GM21423 (cell line): ENCODE data around the gene WDR70.
"Not testable (repeated sequence)": the region's sequence is repeated elsewhere in the genome, so short reads cannot be mapped to it uniquely, and the experiment has no call there.

ENCODE experiments used
- ATAC-seq: cut with Tn5 transposase; IDR thresholded peaks from one replicate; pipeline ENCODE4 v1.9.1; 2021; ENCODE audit warnings: mild to moderate bottlenecking, moderate library complexity; ENCODE audit not compliant: unreplicated experiment

Gene WDR70

GRCh38 chr5:37568018-37568753 lies 189.1 kb downstream of the WDR70 start:
- ATAC-seq, result no peak

- no peak for ATAC-seq
Observed at GRCh38 chr5:37568893-37569292, 189.8 kb downstream of the WDR70 start.

- no peak for ATAC-seq
Observed at GRCh38 chr5:37569466-37569865, 190.3 kb downstream of the WDR70 start.

- ATAC-seq, result no peak
Observed at GRCh38 chr5:37570597-37570996, 191.5 kb downstream of the WDR70 start.

GRCh38 chr5:37571985-37572384 lies 192.9 kb downstream of the WDR70 start:
- no peak for ATAC-seq

- no peak for ATAC-seq
Observed at GRCh38 chr5:37575541-37576489, 196.7 kb downstream of the WDR70 start.

- ATAC-seq, result no peak
Observed at GRCh38 chr5:37576552-37576951, 197.4 kb downstream of the WDR70 start.

- no peak for ATAC-seq
Observed at GRCh38 chr5:37578176-37578575, 199.1 kb downstream of the WDR70 start.

GRCh38 chr5:37580106-37580505 lies 201.0 kb downstream of the WDR70 start:
- no peak for ATAC-seq

GRCh38 chr5:37582202-37582601 lies 203.1 kb downstream of the WDR70 start:
- no peak for ATAC-seq

- ATAC-seq, result not testable (repeated sequence)
Observed at GRCh38 chr5:37593292-37593691, 214.2 kb downstream of the WDR70 start.

- not testable (repeated sequence) for ATAC-seq
Observed at GRCh38 chr5:37594864-37595263, 215.7 kb downstream of the WDR70 start.

GRCh38 chr5:37598733-37599132 lies 219.6 kb downstream of the WDR70 start:
- ATAC-seq, result no peak

- no peak for ATAC-seq
Observed at GRCh38 chr5:37601163-37601562, 222.0 kb downstream of the WDR70 start.

GRCh38 chr5:37603072-37603471 lies 224.0 kb downstream of the WDR70 start:
- ATAC-seq, result no peak

GRCh38 chr5:37604290-37604689 lies 225.2 kb downstream of the WDR70 start:
- no peak for ATAC-seq

- ATAC-seq, result no peak
Observed at GRCh38 chr5:37606148-37606547, 227.0 kb downstream of the WDR70 start.

- no peak for ATAC-seq
Observed at GRCh38 chr5:37606632-37607248, 227.6 kb downstream of the WDR70 start.

GRCh38 chr5:37615184-37615583 lies 236.1 kb downstream of the WDR70 start:
- no peak for ATAC-seq

- no peak for ATAC-seq
Observed at GRCh38 chr5:37619353-37619752, 240.2 kb downstream of the WDR70 start.

- not testable (repeated sequence) for ATAC-seq
Observed at GRCh38 chr5:37622354-37622753, 243.2 kb downstream of the WDR70 start.
